B cell (primary cell): ENCODE measurements around the gene LIPE. TPM values are rescaled to one million over a fixed set of nuclear protein-coding genes. Genes with fewer than 3 reads are reported as not detected.

Source experiments
- ATAC-seq: fragments of 200-7000 bp; cut with Tn5 transposase; one replicate; pipeline ENCODE4 v1.10.0; 2021; ENCODE audit warnings: low read depth, mild to moderate bottlenecking, moderate number of reproducible peaks, moderate library complexity
- CTCF ChIA-PET: fragments of 350-600 bp; sonication (Branson Sonifier 250); formaldehyde crosslinking; loops from one replicate; lab custom pipeline; 2021; ENCODE audit warnings: antibody characterized with exemption, inconsistent platforms; lab: Charles Lee
- POLR2A ChIA-PET: fragments of 350-600 bp; sonication (Branson Sonifier 250); formaldehyde crosslinking; loops from one replicate; lab custom pipeline; 2021; ENCODE audit warnings: antibody characterized with exemption; lab: Charles Lee
- DNase-seq: peaks from one replicate; pipeline ENCODE4 v3.0.0; 2013
- H2AFZ ChIP-seq: 2 replicates; pipeline ENCODE4 v1.6.1; 2012; ENCODE audit warnings: mild to moderate bottlenecking, low read depth, low read length; ENCODE audit not compliant: insufficient read depth, poor library complexity, severe bottlenecking
- H3K27ac ChIP-seq, 2 donors: 1 replicate in 1 of 2; 2 replicates in 1 of 2; pipeline ENCODE4 v1.5.1; 2012 to 2013; ENCODE audit warnings: low read length in 2 of 2, mild to moderate bottlenecking in 2 of 2, moderate library complexity in 1 of 2
- H3K27me3 ChIP-seq, 4 experiments: fragments of 200-600 bp in 1 of 4; sonication (generic) in 1 of 4; replicated peaks in 1 of 4; 1 replicate in 2 of 4; 2 replicates in 2 of 4; pipeline versions ENCODE4 v1.6.1 to v1.7.0; 2013 to 2016; ENCODE audit warnings: low read length in 3 of 4, mild to moderate bottlenecking in 2 of 4, mixed read lengths in 1 of 4, moderate library complexity in 1 of 4; ENCODE audit not compliant: insufficient read depth in 4 of 4, control insufficient read depth in 3 of 4; ENCODE audit errors: control extremely low read depth in 1 of 4
- H3K36me3 ChIP-seq, 2 experiments: replicated peaks in 1 of 2; 1 replicate in 1 of 2; 2 replicates in 1 of 2; pipeline versions ENCODE4 v1.6.1 to v1.7.1; 2013; ENCODE audit warnings: low read length in 1 of 2; ENCODE audit not compliant: insufficient read depth in 2 of 2, control insufficient read depth in 1 of 2; ENCODE audit errors: control extremely low read depth in 1 of 2, extremely low read depth in 1 of 2
- H3K4me1 ChIP-seq, 2 donors: fragments of 200-600 bp in 1 of 2; sonication (generic) in 1 of 2; 1 replicate in 1 of 2; 2 replicates in 1 of 2; pipeline versions ENCODE4 v1.5.1 to v1.6.1; 2013 to 2017; ENCODE audit warnings: low read length in 2 of 2; ENCODE audit not compliant: control insufficient read depth in 2 of 2, insufficient read depth in 2 of 2
- H3K4me2 ChIP-seq: replicated peaks from 2 replicates; pipeline ENCODE3; 2012; ENCODE audit warnings: mild to moderate bottlenecking, low read depth, low read length; ENCODE audit not compliant: poor library complexity, severe bottlenecking
- H3K4me3 ChIP-seq, 5 experiments: fragments of 200-600 bp in 1 of 5; sonication (generic) in 1 of 5; 1 replicate in 3 of 5; 2 replicates in 2 of 5; pipeline versions ENCODE4 v1.5.1 to v1.7.0; 2011 to 2016; ENCODE audit warnings: low read length in 4 of 5, mild to moderate bottlenecking in 4 of 5, low read depth in 2 of 5, control low read depth in 1 of 5, moderate library complexity in 1 of 5; ENCODE audit not compliant: insufficient read depth in 1 of 5; ENCODE audit errors: control extremely low read depth in 1 of 5, extremely low read depth in 1 of 5
- H3K79me2 ChIP-seq: fragments of 200-600 bp; sonication (generic); one replicate; pipeline ENCODE4 v1.6.0; 2016; ENCODE audit warnings: low read length; ENCODE audit not compliant: control insufficient read depth, insufficient read depth
- H3K9ac ChIP-seq: fragments of 200-600 bp; sonication (generic); 2 replicates; pipeline ENCODE4 v1.6.1; 2017; ENCODE audit warnings: mild to moderate bottlenecking, low read length, moderate library complexity
- H3K9me3 ChIP-seq, 3 donors: one replicate each; pipeline versions ENCODE4 v1.6.1 to v1.7.1; 2013; ENCODE audit warnings: low read length in 2 of 3; ENCODE audit not compliant: control insufficient read depth in 2 of 3, insufficient read depth in 1 of 3; ENCODE audit errors: control extremely low read depth in 1 of 3
- H4K20me1 ChIP-seq: 2 replicates; pipeline ENCODE4 v1.6.0; 2012; ENCODE audit warnings: mild to moderate bottlenecking, low read length; ENCODE audit not compliant: insufficient read depth, control insufficient read depth, poor library complexity, severe bottlenecking
- H3K27ac Mint-ChIP-seq: one replicate; pipeline ENCODE4 v1.8.0; 2021; ENCODE audit warnings: mixed read lengths
- H3K27me3 Mint-ChIP-seq: one replicate; pipeline ENCODE4 v1.8.0; 2021; ENCODE audit warnings: mixed read lengths
- H3K4me1 Mint-ChIP-seq: one replicate; pipeline ENCODE4 v1.8.0; 2021; ENCODE audit warnings: mixed read lengths
- H3K4me3 Mint-ChIP-seq: one replicate; pipeline ENCODE4 v1.8.0; 2021; ENCODE audit warnings: mixed read lengths
- H3K9me3 Mint-ChIP-seq: one replicate; pipeline ENCODE4 v1.8.0; 2022; ENCODE audit warnings: mixed read lengths; ENCODE audit not compliant: insufficient read depth
- CTCF ChIP-seq: fragments of 200-600 bp; IDR thresholded peaks from one replicate; pipeline ENCODE4 v1.8.0; 2022; ENCODE audit warnings: antibody characterized with exemption, mild to moderate bottlenecking
- EZH2 ChIP-seq: IDR thresholded peaks from 2 replicates; pipeline ENCODE4 v1.6.1; 2012; ENCODE audit warnings: borderline replicate concordance, low read depth, mild to moderate bottlenecking, moderate library complexity, low read length; ENCODE audit not compliant: insufficient read depth, poor library complexity, severe bottlenecking
- WGBS: methylation state at CpG from one replicate; pipeline ENCODE4 v1.1.5; 2013; ENCODE audit warnings: missing lambda C conversion rate; ENCODE audit not compliant: insufficient coverage; 5-methylcytosine and 5-hydroxymethylcytosine counted together
- intact Hi-C: fragments of 100-400 bp; cut with micrococcal nuclease; formaldehyde crosslinking; loops from one replicate; pipeline ENCODE4 v1.10.0; 2022
- polyA plus RNA-seq: library from polyadenylated mRNA; depleted of rRNA; stranded (reverse); fragments of >200 nt; gene quantifications from 2 replicates; pipeline ENCODE4 v1.2.3, GENCODE V29; 2012
- total RNA-seq, 2 donors: library from RNA; stranded (reverse); fragments of 120-200 nt in 1 of 2; gene quantifications; 1 replicate in 1 of 2; 2 replicates in 1 of 2; pipeline versions ENCODE4 v1.2.3 to v1.2.4, GENCODE V29; 2013 to 2022

Gene LIPE
- total and polyA plus RNA-seq, 2 donors (not counting 1 experiment from before 2014, with no cell fraction given): 46.9 to 49.4 TPM

GRCh38 chr19:42472402-42473147, 45.4 kb upstream of the LIPE start:
- CTCF ChIA-PET: interaction anchor here (0.8 to 11.9 kb wide), 4 partner anchors 22 to 55 kb away, joined by 3 to 169 read pairs (median 6); partner anchors contain the start of gene CEACAM1
- H3K4me1 ChIP-seq: peaks cover 7 to 12% of the 10 kb centered on the region in 2 donors
- intact Hi-C loops: no loop called here
- Mint-ChIP-seq H3K4me1 (peaks cover 12% of the 10 kb centered on the region), H3K9me3 (no peaks in the 10 kb centered on the region), H3K27ac (no peak overlapping the region), H3K4me3 (no peak overlapping the region), H3K27me3 (no peaks in the 10 kb centered on the region)
- H3K4me3 ChIP-seq: no peak overlapping the region
- TF ChIP-seq CTCF: no peak
- no peak for TF ChIP-seq EZH2
- POLR2A ChIA-PET: no interaction called here
- H3K27me3 ChIP-seq: no peaks in the 10 kb centered on the region
- no peaks in the 10 kb centered on the region for H4K20me1 ChIP-seq
- WGBS: 97% methylated on average over 6 of the region's 7 CpGs
- DNase-seq: no peak
- no peak overlapping the region for H3K9ac ChIP-seq
- H2AFZ ChIP-seq: no peak overlapping the region
- no peak for ATAC-seq
- no peaks in the 10 kb centered on the region for H3K36me3 ChIP-seq
- no peaks in the 10 kb centered on the region for H3K79me2 ChIP-seq
- no peak overlapping the region for H3K4me2 ChIP-seq
- H3K9me3 ChIP-seq: no peaks in the 10 kb centered on the region
- no peak overlapping the region for H3K27ac ChIP-seq

GRCh38 chr19:42471554-42472249, 44.5 kb upstream of the LIPE start:
- Histone ChIP-seq H3K4me1 (peaks cover 16 to 21% of the 10 kb centered on the region in 2 donors), H3K27ac (no peak overlapping the region), H3K36me3 (no peaks in the 10 kb centered on the region), H3K79me2 (no peaks in the 10 kb centered on the region), H3K9me3 (no peaks in the 10 kb centered on the region), H4K20me1 (no peaks in the 10 kb centered on the region), H3K4me2 (no peak overlapping the region), H3K9ac (no peak overlapping the region), H3K4me3 (no peak overlapping the region), H3K27me3 (no peaks in the 10 kb centered on the region), H2AFZ (no peak overlapping the region)
- H3K27ac Mint-ChIP-seq: no peak overlapping the region
- ChIA-PET CTCF (interaction anchor here (1.7 to 11.9 kb wide), 3 partner anchors 22 to 55 kb away, joined by 7 to 169 read pairs (median 11); partner anchors contain the start of gene CEACAM1), POLR2A (no interaction called here)
- intact Hi-C loops: no loop called here
- H3K27me3 Mint-ChIP-seq: no peaks in the 10 kb centered on the region
- 96% methylated on average over 7 of the region's 7 CpGs for WGBS
- TF ChIP-seq EZH2 (no peak), CTCF (no peak)
- peaks cover 19% of the 10 kb centered on the region for H3K4me1 Mint-ChIP-seq
- H3K9me3 Mint-ChIP-seq: no peaks in the 10 kb centered on the region
- no peak overlapping the region for H3K4me3 Mint-ChIP-seq
- DNase-seq: no peak
- no peak for ATAC-seq
